GM20000 (cell line): ENCODE measurements around the gene LRRC39.

ENCODE experiments used
- DNase-seq: peaks from one replicate; pipeline ENCODE4 v3.0.0; 2012; ENCODE audit warnings: low spot score
- TF ChIP-seq, protein P1 (sequence below): IDR thresholded peaks from 2 replicates; pipeline ENCODE4 v1.5.1; 2012; ENCODE audit warnings: mild to moderate bottlenecking, control low read depth; ENCODE audit errors: extremely low read depth, missing control alignments

Gene LRRC39

DNA sequence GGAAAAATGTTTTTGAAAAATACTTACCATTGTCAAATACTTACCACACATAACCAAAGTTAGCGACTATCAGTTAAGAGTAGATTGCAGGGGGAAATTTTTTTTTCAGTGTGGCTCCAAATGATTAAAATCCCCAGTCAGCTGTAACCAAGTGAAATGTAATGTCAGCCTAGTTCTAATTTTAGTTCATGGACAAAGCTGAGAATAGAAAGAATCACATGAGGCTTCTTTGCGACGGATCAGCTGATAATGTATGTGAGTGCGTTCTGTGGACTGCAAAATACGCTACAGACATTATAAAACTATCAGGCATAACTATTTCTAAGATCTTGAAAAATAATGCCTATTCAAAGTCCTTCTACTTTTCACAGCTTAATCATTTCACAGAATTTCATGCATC lies at the start of gene LRRC39:
Gene LRRC39, minus strand, starts transcription at position 166 of the 400 bp plus-strand sequence. CDS start 9,740 bp downstream, outside the sequence.
- DNase-seq = no peak
- TF ChIP-seq, protein P1, sequence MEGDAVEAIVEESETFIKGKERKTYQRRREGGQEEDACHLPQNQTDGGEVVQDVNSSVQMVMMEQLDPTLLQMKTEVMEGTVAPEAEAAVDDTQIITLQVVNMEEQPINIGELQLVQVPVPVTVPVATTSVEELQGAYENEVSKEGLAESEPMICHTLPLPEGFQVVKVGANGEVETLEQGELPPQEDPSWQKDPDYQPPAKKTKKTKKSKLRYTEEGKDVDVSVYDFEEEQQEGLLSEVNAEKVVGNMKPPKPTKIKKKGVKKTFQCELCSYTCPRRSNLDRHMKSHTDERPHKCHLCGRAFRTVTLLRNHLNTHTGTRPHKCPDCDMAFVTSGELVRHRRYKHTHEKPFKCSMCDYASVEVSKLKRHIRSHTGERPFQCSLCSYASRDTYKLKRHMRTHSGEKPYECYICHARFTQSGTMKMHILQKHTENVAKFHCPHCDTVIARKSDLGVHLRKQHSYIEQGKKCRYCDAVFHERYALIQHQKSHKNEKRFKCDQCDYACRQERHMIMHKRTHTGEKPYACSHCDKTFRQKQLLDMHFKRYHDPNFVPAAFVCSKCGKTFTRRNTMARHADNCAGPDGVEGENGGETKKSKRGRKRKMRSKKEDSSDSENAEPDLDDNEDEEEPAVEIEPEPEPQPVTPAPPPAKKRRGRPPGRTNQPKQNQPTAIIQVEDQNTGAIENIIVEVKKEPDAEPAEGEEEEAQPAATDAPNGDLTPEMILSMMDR = no peak

DNA sequence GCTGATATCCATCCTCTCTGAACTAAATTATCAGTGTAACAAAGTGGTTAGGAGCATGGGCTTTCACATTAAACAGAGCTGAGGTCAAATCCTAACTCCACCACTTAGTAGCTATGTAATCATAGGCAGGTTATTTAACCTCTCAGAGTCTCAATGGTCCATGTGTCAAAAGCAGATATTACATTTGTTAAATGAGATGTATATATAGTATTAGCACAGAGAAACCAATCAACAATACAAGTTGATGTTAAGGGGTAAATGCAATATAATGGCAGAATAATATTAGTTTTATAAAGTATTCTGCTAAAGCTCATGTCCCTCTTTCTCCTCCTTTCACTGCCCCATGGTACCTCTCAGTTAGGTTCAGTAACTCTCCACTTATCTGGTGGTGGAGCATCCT lies 44.4 kb upstream of the LRRC39 start:
- TF ChIP-seq, protein P1 = no peak
- no peak for DNase-seq

DNA sequence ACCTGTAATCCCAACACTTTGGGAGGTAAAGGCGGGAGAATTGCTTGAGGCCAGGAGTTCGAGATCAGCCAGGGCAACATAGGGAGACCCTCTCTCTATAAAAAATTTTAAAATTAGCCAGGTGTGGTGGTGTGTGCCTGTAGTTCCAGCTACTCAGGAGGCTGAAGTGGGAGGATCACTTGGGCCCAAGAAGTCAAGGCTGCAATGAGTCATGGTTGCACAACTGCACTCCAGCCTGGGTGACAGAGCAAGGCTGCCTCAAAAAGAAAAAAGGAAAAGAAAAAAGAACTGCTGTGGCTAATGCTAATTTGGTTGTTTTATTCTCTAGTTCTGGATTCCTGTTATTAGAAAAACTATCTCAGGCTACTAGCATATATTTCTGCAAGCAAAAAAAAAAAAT lies 41.8 kb upstream of the LRRC39 start:
- no peak for DNase-seq
- TF ChIP-seq, protein P1 = no peak

DNA sequence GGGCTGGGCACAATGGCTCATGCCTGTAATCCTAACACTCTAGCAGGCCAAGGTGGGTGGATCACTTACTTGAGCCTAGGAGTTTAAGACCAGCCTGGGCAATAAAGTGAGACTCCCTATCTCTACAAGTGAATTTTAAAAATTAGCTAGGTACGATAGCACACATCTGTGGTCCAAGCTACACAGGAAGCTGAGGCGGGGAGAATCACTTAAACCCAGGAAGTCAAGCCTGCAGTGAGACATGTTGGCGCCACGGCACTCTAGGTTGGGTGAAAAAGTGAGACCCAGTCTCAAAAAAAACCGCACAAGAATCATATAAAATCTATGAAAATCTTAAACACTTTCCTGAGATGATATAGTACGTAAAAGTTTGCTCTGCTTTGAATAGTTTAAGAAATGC lies 41.4 kb upstream of the LRRC39 start:
- TF ChIP-seq, protein P1 = no peak

DNA sequence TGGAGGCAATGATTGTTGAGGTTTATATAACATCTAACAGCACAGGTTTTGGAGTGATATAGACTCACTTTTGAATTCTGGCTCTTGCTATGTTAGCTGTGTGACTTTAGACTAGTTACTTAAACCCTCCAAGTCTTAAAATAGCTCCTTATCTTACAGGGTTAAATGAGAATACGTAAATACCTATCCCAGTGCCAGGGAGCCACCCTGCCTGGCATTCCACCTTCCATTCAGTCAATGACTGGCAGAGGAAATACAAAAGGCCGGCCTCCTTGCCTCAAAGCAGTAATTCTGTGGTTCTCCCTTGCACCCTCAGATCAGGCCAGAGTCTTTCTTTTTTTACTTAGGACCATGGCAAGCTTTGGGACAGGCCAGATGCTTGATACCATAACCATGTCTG lies 39.8 kb upstream of the LRRC39 start:
- no peak for DNase-seq
- TF ChIP-seq, protein P1 = no peak

More for the DNA sequence above, 41.4 kb upstream of the LRRC39 start:
- DNase-seq = no peak

DNA sequence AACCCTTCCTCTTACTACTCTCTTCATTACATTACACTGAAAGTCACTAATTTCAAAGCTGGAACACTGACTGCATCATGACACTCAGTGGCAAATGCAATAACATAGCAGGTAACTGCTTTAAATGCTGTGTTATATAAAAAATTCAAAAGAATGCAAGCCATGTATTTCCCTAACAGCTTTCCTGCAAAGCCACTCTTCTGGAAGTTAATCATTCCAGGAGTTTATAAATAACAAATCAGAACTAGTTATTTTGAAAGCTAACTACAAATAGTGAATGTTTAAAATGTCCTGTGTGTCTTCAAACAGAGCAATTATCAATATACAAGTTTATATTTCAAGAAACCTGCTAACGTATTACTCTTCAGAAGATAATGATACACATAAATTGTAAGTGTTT lies 37.0 kb upstream of the LRRC39 start:
- TF ChIP-seq, protein P1 = no peak
- DNase-seq = no peak

DNA sequence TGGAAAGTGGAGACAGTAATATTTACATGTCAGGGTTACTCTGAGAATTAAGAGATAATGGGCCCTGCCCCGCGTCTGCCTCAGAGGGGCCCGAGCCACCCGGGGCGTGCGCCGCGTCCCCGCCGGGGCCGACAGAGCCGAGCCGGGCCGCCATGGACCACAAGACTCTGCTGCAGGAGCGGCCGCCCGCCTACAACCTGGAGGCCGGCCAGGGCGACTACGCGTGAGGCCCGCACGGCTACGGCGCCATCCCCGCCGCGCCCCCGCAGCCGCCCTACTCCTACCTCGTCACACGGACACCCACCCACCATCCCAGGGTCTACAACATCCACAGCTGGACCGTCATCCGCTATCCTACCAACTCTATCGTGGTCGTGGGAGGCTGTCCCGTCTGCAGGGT lies 35.1 kb upstream of the LRRC39 start:
- TF ChIP-seq, protein P1 = no peak
- no peak for DNase-seq
